Glomerular visceral epithelial cell (primary cell): ENCODE data around the gene NISCH.

Experiments
- DNase-seq: peaks from one replicate; pipeline ENCODE4 v3.0.0-alpha.2; 2016; ENCODE audit errors: extremely low spot score

NISCH gene

DNA sequence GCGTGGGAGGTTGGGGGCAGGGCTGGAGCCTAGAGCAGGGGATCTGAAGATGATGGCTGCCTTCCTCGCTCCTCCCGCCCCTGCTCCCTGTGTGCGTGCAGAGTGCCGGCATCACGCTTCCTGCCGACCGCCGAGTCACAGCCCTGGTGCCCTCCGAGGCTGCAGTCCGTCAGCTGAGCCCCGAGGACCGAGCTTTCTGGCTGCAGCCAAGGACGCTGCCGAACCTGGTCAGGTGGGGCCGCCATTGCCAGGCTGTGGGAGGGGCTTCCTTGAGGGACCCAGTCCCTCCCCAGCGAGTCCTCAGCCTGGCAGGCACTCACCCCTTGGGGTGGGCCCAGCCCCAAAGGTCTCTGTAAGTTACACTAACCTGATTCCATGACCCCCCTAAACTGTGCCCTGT is 57.3 kb downstream of the NISCH start:
- no peak for DNase-seq

GRCh38 chr3:52513281-52513680 is 57.9 kb downstream of the NISCH start:
- no peak for DNase-seq

DNA sequence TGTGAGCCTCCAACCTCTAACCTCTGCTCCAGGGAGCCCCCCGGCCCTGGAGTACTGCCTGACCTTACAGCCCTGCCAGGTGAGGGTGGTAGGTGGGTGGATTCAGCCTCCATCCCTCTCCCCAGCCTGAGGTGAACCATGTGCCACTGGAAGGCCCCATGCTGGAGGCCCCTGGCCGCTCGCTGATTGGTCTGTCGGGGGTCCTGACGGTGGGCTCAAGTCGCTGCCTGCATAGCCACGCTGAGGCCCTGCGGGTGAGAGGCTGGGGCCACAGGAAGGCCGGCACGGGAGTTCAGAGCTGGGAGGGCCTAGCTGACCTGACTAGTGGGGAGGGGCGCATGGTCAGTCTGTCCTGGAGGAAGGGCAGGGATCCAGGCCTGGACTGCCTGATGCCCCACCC is 59.2 kb downstream of the NISCH start:
- no peak for DNase-seq

DNA sequence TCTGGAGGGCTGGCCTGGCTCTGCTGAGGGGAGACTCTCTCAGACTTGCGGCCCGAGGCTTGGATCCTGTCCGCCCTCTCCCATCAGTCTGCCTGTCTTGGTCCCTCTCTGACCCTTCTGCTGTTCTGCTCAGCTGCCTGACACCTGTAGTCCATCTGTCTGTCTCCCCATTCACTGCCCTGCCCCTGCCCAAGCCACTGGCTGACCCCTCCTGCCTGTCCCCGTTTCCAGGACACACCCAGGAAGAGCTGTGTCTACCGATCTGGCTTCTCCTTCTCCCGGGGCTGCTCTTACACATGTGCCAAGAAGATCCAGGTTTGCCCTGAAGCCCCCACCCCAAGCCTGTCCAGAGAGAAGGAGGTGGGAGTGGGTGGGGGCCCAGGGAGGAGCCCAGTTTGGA is 59.8 kb downstream of the NISCH start:
- DNase-seq, result no peak

DNA sequence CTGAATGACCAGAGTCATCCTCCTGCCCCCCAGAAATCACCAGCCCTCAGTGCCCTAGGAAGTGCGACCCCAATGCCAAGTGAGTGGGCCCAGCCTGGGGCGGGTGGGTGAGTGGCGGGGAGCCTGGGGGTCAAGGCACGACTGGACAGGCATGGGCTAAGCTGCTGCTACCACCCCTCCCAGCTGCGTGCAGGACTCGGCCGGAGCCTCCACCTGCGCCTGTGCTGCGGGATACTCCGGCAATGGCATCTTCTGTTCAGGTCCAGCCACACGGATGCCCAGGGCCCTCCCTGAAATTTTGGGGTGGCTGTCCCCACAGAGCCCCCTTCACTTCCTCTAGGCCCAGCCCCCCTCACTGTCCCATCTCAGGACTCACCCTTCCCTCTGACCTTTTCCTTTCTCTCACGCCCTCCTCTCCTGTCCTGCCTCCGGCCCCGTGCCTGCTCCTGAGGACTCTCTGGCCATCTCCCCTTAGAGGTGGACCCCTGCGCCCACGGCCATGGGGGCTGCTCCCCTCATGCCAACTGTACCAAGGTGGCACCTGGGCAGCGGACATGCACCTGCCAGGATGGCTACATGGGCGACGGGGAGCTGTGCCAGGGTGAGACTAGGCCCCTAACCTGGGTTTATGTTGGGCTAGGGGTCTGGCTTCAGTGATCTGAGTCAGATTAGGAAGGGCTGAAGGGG is 61.2 kb downstream of the NISCH start:
- DNase-seq, result no peak

GRCh38 chr3:52517796-52518722 is 62.7 kb downstream of the NISCH start:
- no peak for DNase-seq

DNA sequence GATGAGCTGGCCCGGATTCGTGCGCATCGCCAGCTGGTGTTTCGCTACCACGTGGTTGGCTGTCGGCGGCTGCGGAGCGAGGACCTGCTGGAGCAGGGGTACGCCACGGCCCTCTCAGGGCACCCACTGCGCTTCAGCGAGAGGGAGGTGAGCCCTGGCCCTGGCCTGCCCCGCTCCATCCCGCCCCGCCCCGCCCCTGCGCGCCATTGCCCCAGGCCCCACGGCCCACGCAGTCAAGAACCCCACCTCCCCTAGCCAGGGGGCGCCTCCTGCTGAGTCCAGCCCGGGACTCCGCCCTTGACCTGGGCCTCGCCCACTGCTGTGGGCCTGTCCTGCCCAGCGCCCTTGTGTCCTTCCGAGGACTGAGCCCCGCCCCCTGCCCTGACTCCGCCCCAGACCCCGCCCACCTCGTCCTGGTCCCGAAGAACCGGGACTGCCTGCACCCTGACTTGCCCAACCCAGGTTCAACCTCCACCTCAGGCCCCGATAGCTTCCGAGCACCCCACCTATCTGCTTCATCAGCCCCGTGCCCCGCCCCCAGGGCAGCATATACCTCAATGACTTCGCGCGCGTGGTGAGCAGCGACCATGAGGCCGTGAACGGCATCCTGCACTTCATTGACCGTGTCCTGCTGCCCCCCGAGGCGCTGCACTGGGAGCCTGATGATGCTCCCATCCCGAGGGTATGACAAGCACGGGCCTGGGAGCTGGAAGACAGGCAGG is 63.5 kb downstream of the NISCH start:
- DNase-seq, result peak; percentile 19

DNA sequence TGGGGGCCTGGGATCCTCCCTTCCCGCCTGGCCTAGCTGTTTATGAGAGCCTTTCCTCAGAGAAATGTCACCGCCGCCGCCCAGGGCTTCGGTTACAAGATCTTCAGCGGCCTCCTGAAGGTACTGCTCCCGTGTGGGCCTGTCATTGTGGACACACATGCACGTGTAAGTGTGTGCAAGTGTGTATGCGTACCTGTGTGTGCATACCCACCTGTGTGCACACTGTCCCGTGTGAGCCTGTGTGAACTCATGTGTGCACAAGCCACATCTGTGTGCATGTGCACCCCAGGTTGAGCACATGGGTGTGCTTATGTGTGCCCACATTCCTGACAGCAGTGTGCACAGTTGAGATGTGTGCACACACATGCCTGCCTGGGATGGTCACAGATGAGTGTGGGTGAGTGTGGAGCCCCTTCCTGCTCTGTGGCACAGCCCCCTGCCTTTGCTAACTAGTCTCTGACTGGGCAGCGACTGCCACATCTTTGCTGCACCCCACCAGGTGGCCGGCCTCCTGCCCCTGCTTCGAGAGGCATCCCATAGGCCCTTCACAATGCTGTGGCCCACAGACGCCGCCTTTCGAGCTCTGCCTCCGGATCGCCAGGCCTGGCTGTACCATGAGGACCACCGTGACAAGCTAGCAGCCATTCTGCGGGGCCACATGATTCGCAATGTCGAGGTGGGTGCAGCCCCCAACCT is 64.2 kb downstream of the NISCH start:
- no peak for DNase-seq

- no peak for DNase-seq
Observed at GRCh38 chr3:52520141-52520667, 64.8 kb downstream of the NISCH start.

GRCh38 chr3:52520716-52521487 is 65.5 kb downstream of the NISCH start:
- no peak for DNase-seq

GRCh38 chr3:52521488-52521824 is 66.1 kb downstream of the NISCH start:
- DNase-seq, result no peak

GRCh38 chr3:52521881-52522650 is 66.7 kb downstream of the NISCH start:
- DNase-seq, result no peak

DNA sequence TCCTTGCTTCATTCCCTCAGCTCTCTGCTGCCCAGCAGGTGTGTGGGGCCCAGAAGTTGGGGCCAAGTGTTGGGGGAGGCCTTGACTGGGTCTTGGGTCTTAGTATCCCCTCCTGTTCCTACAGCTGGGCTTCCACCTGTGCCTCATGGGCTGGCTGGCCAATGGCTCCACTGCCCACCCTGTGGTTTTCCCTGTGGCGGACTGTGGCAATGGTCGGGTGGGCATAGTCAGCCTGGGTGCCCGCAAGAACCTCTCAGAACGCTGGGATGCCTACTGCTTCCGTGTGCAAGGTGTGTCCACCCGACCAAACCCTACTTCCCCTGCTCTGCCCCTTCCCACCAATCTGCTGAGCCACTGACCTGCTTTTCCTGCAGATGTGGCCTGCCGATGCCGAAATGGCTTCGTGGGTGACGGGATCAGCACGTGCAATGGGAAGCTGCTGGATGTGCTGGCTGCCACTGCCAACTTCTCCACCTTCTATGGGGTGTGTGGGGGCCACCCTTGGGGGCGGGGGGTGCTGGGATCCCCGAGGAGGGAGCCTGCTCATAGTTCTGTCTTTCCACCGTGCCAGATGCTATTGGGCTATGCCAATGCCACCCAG is 67.3 kb downstream of the NISCH start:
- no peak for DNase-seq

GRCh38 chr3:52523386-52524257 is 68.2 kb downstream of the NISCH start:
- no peak for DNase-seq

DNA sequence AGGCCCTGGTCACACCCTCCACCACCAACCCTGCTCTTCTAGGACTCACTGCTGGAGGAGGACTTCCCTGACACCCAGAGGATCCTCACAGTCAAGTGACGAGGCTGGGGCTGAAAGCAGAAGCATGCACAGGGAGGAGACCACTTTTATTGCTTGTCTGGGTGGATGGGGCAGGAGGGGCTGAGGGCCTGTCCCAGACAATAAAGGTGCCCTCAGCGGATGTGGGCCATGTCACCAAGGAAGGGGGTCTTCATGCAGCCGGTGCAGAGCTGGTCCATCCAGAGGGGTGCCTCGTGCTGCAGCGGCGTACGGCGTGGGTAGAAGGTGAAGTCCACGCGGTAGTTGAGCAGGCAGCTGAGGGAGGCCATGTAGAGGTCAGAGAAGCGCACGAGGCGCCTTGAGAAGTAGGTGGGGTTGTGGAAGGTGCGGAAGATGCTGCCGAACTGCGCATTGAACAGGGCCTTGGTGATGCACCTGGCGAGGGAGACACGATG is 68.9 kb downstream of the NISCH start:
- DNase-seq, result no peak

DNA sequence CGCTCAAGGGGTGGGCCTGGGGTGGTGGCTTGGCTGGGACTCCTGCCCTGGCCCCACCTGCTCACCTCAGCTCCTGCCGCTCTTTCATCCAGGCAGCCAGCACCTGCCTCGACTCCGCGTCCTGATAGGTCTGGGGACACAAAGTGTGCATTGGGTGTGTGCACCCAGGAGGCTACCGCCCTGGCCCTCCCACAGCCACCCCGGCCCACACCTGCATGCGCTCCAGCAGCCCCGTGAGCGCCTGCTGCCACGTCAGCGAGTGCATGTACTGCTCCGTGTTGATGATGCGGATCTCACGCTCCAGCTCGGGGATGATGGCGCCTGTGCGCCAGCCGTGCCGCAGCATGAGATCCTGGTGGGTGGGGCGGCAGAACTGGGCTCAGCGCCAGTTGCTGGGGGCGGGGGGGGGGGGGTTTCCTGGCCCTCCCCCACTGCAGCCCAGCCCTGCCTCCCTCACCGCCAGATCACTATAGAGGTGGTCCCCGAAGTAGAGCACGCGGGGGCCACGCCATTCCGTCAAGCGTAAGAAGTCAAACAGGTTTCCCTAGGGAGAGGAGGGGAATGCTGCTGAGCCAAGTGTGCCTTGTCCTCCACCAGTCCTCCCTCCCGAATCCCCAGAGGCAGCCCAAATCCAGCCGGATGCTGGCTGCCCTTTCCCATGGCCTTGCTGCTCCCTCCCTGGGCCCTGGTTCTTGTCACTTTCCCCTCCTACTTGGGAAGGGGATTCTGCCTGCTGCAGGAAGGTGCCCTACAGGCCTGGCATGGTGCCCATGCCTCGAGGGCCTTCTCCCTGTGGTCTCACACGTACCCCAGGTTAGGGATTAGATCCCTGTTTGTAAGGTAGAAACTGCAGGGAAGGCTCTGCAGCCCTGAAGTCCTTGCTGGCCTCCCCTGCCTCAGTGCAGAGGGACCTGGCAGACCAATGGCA is 69.6 kb downstream of the NISCH start:
- no peak for DNase-seq
